CD4-positive, alpha-beta T cell treated with Interleukin-4 for 4 hours (primary cell): ENCODE results near the gene EPHB1.

Experiments
- DNase-seq: peaks from one replicate; pipeline ENCODE4 v3.0.0-alpha.2; 2020

EPHB1 gene

DNA sequence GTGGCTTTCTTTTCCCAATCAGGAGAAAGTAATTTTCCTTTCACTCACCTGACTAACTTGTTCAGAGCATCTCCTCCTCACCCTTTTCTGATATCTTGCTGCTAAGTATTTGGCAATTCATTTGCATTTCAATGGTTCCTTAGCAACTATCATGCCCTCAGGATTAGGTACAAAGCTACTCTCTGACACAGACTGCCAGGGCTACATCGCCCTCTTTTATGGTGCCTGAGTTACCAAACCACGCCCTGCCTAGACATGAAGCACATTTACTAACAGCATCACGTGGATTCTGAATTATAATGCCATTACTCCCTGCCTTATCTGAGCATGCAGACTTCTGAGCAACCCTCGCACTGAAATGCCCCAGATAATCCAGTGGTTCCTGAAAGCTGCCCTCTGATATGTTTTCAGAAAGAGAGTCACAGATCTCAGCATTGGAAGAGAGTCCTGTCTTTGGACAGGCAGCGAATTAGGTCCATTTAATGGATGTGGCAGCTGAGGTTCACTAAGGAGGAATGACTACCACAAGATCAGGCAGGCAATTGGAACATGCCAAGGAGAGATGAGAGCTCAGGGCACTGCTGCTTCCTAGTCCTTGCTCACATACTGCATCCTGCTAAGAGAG is 14.5 kb downstream of the EPHB1 start:
- no peak for DNase-seq

DNA sequence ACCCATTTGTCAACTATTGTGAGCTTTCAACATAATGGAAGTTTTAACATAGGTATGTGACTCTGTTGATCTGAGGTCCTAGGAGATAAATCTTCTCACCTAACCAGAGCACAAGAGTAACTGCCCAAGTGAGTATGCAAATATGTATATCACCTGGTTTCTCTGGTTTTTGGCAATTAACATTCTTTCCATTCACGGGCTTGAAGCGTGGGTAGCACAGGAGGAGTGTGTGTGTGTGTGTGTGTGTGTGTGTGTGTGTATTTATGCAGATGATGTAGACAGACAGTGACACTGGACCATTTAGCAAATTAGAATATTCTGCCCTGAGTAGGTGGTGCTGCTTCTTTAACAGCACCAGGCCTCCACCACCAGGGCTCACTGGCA is 15.0 kb downstream of the EPHB1 start:
- no peak for DNase-seq

- DNase-seq: no peak
Observed at GRCh38 chr3:134810850-134811249, 15.8 kb downstream of the EPHB1 start.

DNA sequence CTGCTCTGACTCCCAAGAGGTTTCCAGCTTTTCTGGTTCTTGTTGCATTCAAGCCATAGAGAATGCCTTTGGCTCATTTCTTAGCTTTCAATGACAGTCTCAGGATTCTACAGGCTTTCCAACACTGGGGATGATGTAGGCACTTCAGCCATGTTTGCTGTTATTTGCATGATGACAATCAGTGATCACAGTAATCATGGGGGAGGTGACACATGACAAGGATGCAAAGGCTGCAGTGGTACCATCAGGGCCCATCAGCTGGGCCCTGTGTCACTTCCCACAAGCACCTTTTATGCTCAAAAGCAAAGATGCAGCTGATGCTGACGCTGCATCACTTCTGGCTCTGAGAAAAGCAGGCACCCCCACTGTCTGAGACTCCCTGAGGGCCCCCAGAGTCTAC is 18.6 kb downstream of the EPHB1 start:
- no peak for DNase-seq

DNA sequence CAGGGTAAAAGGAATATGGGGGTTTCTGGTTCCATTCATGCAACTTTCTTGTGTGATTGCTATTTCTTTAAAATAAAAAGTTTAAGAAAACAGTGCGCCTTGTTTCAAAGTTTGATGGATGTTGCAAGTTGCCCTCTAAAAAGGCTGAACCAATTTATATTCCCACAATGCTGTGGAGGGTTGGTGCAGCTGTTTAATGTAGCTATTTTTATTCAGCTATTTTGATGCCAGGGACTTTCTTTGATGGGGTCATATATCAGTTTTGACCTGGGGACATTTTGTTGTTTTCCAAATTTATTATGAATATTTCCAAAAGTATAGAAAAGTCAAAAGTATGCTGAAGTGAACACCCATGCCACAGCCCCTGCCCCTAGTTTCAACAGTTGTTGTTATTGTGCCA is 20.5 kb downstream of the EPHB1 start:
- no peak for DNase-seq

- DNase-seq: no peak
Observed at GRCh38 chr3:134816623-134817022, 21.6 kb downstream of the EPHB1 start.

GRCh38 chr3:134817297-134817696 is 22.2 kb downstream of the EPHB1 start:
- no peak for DNase-seq

- DNase-seq: no peak
Observed at GRCh38 chr3:134820994-134821393, 25.9 kb downstream of the EPHB1 start.

DNA sequence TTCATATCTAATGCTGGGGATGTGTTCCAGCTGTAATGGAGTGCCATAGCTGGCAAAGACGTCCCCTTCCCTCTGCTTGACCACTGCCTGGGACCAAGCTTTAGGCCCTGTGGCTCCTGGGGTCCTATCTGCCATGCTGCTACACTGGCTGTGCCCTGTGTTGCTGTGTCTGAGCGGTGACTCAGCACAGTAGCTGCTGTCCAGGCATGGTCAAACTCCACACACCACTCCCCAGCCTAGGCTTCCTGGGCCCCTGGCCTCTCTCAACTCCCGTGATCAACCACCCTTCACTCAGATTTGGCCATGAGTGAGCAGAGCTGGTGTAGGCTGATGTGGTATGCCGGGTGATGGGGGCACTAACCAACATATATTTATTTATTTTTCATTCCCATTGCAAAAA is 27.0 kb downstream of the EPHB1 start:
- no peak for DNase-seq

GRCh38 chr3:134823679-134824078 is 28.6 kb downstream of the EPHB1 start:
- DNase-seq: no peak

GRCh38 chr3:134824791-134825190 is 29.7 kb downstream of the EPHB1 start:
- DNase-seq: no peak

GRCh38 chr3:134827213-134827612 is 32.2 kb downstream of the EPHB1 start:
- DNase-seq: no peak

- DNase-seq: no peak
Observed at GRCh38 chr3:134829721-134830120, 34.7 kb downstream of the EPHB1 start.

GRCh38 chr3:134832585-134832984 is 37.5 kb downstream of the EPHB1 start:
- no peak for DNase-seq

DNA sequence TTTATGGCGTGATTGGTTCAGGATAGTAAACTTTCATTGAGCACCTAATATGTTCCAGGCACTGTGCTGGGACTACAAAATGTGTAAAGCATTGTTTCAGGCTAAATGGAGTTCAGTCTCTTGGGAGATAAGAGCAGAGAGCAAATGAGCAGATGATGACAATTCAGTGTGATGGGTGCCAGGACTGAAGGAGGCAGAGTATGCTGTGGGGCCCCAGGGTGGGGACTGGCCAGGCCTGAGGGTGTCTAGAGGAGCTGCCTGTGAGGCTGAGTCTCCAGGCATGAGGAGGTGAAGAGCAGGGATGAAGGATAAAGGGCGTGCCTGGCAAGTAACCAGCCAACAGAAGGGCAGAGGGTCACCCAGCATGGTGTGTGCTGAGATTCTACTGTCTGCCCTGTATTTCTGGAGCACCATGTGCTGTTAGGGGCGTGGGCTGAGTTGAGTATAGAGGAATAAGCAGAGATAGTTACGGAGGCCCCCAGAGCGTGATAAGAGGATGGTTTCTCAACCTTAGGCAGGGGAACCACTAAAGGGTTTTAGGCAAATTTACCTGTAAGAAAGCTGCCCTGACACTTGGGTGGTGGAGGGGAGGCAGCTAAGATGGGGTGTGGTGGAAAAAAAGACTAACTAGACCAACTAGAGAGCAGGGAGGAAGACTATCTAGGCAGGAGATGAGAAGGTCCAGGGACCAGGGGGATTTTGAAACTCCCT is 38.5 kb downstream of the EPHB1 start:
- no peak for DNase-seq

GRCh38 chr3:134836921-134837320 is 41.9 kb downstream of the EPHB1 start:
- DNase-seq: no peak

GRCh38 chr3:134838599-134838998 is 43.5 kb downstream of the EPHB1 start:
- DNase-seq: no peak

GRCh38 chr3:134839422-134839821 is 44.4 kb downstream of the EPHB1 start:
- no peak for DNase-seq

GRCh38 chr3:134839990-134840389 is 44.9 kb downstream of the EPHB1 start:
- DNase-seq: no peak

- no peak for DNase-seq
Observed at GRCh38 chr3:134840459-134840858, 45.4 kb downstream of the EPHB1 start.

DNA sequence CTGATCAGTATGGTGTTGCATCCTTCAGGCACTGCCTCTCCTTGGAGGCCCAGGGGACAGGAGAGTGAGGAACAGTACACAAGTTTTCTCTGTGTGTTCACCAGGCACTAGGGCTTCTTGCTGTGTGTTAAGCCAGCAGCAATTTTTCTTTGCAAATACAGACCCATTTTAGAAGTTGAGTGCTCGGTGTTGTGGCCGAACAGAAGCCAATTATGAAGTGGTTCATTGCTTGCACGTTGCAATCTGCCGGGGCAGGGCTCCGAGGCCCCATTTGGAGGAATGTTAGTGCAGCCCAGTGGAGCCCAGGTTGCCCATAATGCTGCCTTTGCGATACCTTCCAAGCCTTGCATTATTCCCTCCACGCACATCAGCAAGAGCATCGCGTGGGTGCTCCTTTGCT is 51.0 kb downstream of the EPHB1 start:
- DNase-seq: no peak

GRCh38 chr3:134846911-134847317 is 51.9 kb downstream of the EPHB1 start:
- DNase-seq: no peak

- no peak for DNase-seq
Observed at GRCh38 chr3:134847349-134847748, 52.3 kb downstream of the EPHB1 start.

GRCh38 chr3:134849561-134849960 is 54.5 kb downstream of the EPHB1 start:
- DNase-seq: no peak

GRCh38 chr3:134850761-134851160 is 55.7 kb downstream of the EPHB1 start:
- DNase-seq: no peak
